ENCODE results near the gene AFF3.
"Not testable (repeated sequence)": the region's sequence is repeated elsewhere in the genome, so short reads cannot be mapped to it uniquely, and the experiment has no call there.

GRCh38 chr2:100082302-100082978 lies 60.0 kb downstream of the AFF3 start:
- TF ChIP-seq FOXA1 (IDR thresholded peaks at IDR 0.05); SUZ12 (IDR thresholded peaks at IDR 0.05); BHLHE40 (IDR thresholded peaks at IDR 0.05; ENCODE audit: borderline replicate concordance); LEF1 (IDR thresholded peaks at IDR 0.05; ENCODE audit: borderline replicate concordance); NFRKB (IDR thresholded peaks at IDR 0.05); CTBP1 (IDR thresholded peaks at IDR 0.05; ENCODE audit: borderline replicate concordance); TARDBP (IDR thresholded peaks at IDR 0.05); ELF4 (IDR thresholded peaks at IDR 0.05); FOXM1 (IDR thresholded peaks at IDR 0.05; ENCODE audit: borderline replicate concordance); ARNT (IDR thresholded peaks at IDR 0.05); FOXK2 (IDR thresholded peaks at IDR 0.05): not testable (repeated sequence)

All from HEK293T (cell line).